PC-3 (cell line): ENCODE measurements around the gene SLC2A9. TPM values are rescaled to one million over a fixed set of nuclear protein-coding genes. Genes with fewer than 3 reads are reported as not detected.

Source experiments
- ATAC-seq: fragments of 200-7000 bp; cut with Tn5 transposase; 2 replicates; pipeline ENCODE4 v1.9.1; 2020; ENCODE audit warnings: mild to moderate bottlenecking, moderate library complexity
- BruUV-seq: library from RNA; stranded (reverse); fragments of 400-500 nt; replicated peaks from 2 replicates; lab custom pipeline; 2021; lab: Mats Ljungman, UMichigan
- CTCF ChIA-PET: fragments of 300-600 bp; sonication (Branson Sonifier 250); formaldehyde crosslinking; loops from one replicate; lab custom pipeline; 2022; ENCODE audit warnings: antibody characterized with exemption; lab: Charles Lee
- POLR2A ChIA-PET: fragments of 300-600 bp; sonication (Branson Sonifier 250); formaldehyde crosslinking; loops from one replicate; lab custom pipeline; 2022; ENCODE audit warnings: antibody characterized with exemption; ENCODE audit not compliant: unreplicated experiment; lab: Charles Lee
- DNase-seq: peaks from one replicate; pipeline ENCODE4 v3.0.0-alpha.2; 2015
- H2AFZ ChIP-seq: fragments of 300-600 bp; sonication (generic); 2 replicates; pipeline ENCODE4 v1.6.0; 2016; ENCODE audit warnings: antibody characterized with exemption, low read length
- H3F3A ChIP-seq: fragments of 300-600 bp; sonication (generic); one replicate; pipeline ENCODE4 v1.6.0; 2017; ENCODE audit warnings: antibody characterized with exemption, low read length, control low read depth, mild to moderate bottlenecking; ENCODE audit not compliant: unreplicated experiment
- H3K27ac ChIP-seq: fragments of 300-600 bp; sonication (generic); 2 replicates; pipeline ENCODE4 v1.5.1; 2016; ENCODE audit warnings: mild to moderate bottlenecking, low read length
- H3K27me3 ChIP-seq: fragments of 300-600 bp; sonication (generic); 2 replicates; pipeline ENCODE4 v1.6.1; 2016; ENCODE audit warnings: low read length, mixed read lengths
- H3K36me3 ChIP-seq: fragments of 300-600 bp; sonication (generic); 2 replicates; pipeline ENCODE4 v1.6.1; 2016; ENCODE audit warnings: low read depth, mixed run types, low read length, mixed read lengths
- H3K4me1 ChIP-seq: fragments of 300-600 bp; sonication (generic); 2 replicates; pipeline ENCODE4 v1.5.1; 2016; ENCODE audit warnings: low read length; ENCODE audit not compliant: insufficient read depth
- H3K4me2 ChIP-seq: fragments of 300-600 bp; sonication (generic); 2 replicates; pipeline ENCODE4 v1.6.0; 2016; ENCODE audit warnings: low read length
- H3K4me3 ChIP-seq: fragments of 300-600 bp; sonication (generic); 2 replicates; pipeline ENCODE4 v1.5.1; 2016; ENCODE audit warnings: mild to moderate bottlenecking, low read length, mixed read lengths
- H3K79me2 ChIP-seq: fragments of 300-600 bp; sonication (generic); 2 replicates; pipeline ENCODE4 v1.6.1; 2017; ENCODE audit warnings: low read length, mixed read lengths
- H3K9ac ChIP-seq: fragments of 300-600 bp; sonication (generic); 2 replicates; pipeline ENCODE4 v1.6.0; 2016; ENCODE audit warnings: mild to moderate bottlenecking, low read length
- H3K9me2 ChIP-seq: fragments of 300-600 bp; sonication (generic); replicated peaks from 2 replicates; pipeline ENCODE4 v1.6.1; 2016; ENCODE audit warnings: mixed run types, low read length, mixed read lengths
- H3K9me3 ChIP-seq: fragments of 300-600 bp; sonication (generic); 2 replicates; pipeline ENCODE4 v1.6.1; 2016; ENCODE audit warnings: low read length, mixed read lengths
- H4K20me1 ChIP-seq: fragments of 300-600 bp; sonication (generic); 2 replicates; pipeline ENCODE4 v1.6.1; 2016; ENCODE audit warnings: low read length, mixed read lengths
- EZH2 ChIP-seq: fragments of 300-600 bp; sonication (generic); IDR thresholded peaks from one replicate; pipeline ENCODE4 v1.6.1; 2017; ENCODE audit warnings: antibody characterized with exemption, mild to moderate bottlenecking, low read length; ENCODE audit not compliant: unreplicated experiment
- EZH2phosphoT487 ChIP-seq: fragments of 300-600 bp; sonication (generic); IDR thresholded peaks from 2 replicates; pipeline ENCODE4 v1.6.1; 2018; ENCODE audit warnings: mild to moderate bottlenecking, antibody characterized with exemption, low read length, borderline replicate concordance
- intact Hi-C: fragments of 100-400 bp; cut with micrococcal nuclease; formaldehyde crosslinking; loops from 2 replicates; pipeline ENCODE4 v1.9.0; 2023
- total RNA-seq: library from RNA; depleted of rRNA; stranded (reverse); fragments of >200 nt; gene quantifications from 2 replicates; pipeline ENCODE4 v1.2.3, GENCODE V29; 2014
- TF ChIP-seq, protein P1 (sequence below): fragments of 300-600 bp; sonication (generic); conservative IDR thresholded peaks from 2 replicates; pipeline ENCODE4 v1.5.1; 2017; ENCODE audit warnings: antibody characterized with exemption, low read depth, mild to moderate bottlenecking, low read length

Gene SLC2A9
- total RNA-seq, 1 experiment from 2014 or later = 0.11 TPM

DNA sequence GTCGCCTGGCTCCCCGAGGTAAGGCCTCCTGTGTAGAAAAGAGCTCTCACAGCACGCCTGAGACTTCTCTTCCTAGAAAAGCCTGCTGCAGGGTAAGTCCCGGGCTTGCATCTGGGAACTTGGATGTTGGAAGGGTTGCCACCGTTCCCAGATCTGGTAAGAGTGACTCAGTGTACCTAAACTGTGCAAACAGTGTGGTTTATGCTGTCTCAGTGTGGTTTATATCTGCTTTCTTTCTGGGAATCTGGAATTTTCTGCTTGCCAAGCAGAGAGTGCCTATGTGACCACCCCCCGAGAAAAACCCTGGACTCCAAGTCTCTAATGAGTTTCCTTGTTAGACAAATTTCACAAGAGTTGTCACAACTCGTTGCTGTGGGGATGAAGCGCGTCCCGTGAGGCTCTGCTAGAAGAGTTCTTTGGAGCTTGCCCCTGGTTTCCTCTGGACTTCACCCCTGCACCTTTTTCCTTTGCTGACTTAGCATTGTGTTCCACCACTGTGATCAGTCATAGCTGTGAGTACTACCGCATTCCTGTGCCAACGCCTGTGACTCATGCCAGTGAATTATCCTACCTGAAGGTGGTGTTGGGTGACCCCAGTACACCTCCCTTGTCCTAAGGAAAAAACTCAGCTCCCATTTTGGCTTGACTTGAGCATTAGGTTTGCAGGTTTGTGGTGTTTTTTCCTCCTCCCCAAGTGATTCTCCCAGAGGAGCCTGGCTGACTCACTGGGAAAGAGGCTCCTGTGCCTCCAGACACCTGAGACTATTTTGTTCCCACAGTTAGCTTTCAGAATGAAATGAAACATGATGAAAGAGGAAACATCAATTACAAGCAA, 14.5 kb downstream of the SLC2A9 start:
- Histone ChIP-seq H3K9me2 (no peaks in the 10 kb centered on the region), H3K4me1 (peaks cover 43% of the 10 kb centered on the region), H3K27me3 (no peaks in the 10 kb centered on the region), H3F3A (peaks cover 10% of the 10 kb centered on the region), H3K9ac (peak overlapping the region; percentile 87), H3K4me3 (peak overlapping the region; percentile 53), H3K27ac (peak overlapping the region; percentile 100), H3K79me2 (no peaks in the 10 kb centered on the region), H2AFZ (no peak overlapping the region), H3K4me2 (peak overlapping the region; percentile 88), H4K20me1 (no peaks in the 10 kb centered on the region), H3K9me3 (no peaks in the 10 kb centered on the region), H3K36me3 (no peaks in the 10 kb centered on the region)
- CTCF ChIA-PET = interaction anchor here (1.2 to 1.6 kb wide), 2 partner anchors 8 to 62 kb away, joined by 3 to 9 read pairs; no protein-coding TSS in a partner anchor
- no peak for TF ChIP-seq EZH2phosphoT487
- TF ChIP-seq, protein P1, sequence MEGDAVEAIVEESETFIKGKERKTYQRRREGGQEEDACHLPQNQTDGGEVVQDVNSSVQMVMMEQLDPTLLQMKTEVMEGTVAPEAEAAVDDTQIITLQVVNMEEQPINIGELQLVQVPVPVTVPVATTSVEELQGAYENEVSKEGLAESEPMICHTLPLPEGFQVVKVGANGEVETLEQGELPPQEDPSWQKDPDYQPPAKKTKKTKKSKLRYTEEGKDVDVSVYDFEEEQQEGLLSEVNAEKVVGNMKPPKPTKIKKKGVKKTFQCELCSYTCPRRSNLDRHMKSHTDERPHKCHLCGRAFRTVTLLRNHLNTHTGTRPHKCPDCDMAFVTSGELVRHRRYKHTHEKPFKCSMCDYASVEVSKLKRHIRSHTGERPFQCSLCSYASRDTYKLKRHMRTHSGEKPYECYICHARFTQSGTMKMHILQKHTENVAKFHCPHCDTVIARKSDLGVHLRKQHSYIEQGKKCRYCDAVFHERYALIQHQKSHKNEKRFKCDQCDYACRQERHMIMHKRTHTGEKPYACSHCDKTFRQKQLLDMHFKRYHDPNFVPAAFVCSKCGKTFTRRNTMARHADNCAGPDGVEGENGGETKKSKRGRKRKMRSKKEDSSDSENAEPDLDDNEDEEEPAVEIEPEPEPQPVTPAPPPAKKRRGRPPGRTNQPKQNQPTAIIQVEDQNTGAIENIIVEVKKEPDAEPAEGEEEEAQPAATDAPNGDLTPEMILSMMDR = no peak
- no peak for TF ChIP-seq EZH2
- DNase-seq = peak; percentile 96
- POLR2A ChIA-PET = interaction anchor here (0.7 to 0.8 kb wide), 2 partner anchors 103 to 110 kb away, joined by 4 read pairs; partner anchors contain the start of gene WDR1
- TSS peak; percentile 76 for BruUV-seq
- intact Hi-C loops = loop anchor here (2.0 to 5.0 kb wide), 2 partner anchors 65 to 110 kb away; partner anchors contain the start of gene WDR1
- ATAC-seq = peak; percentile 76

DNA sequence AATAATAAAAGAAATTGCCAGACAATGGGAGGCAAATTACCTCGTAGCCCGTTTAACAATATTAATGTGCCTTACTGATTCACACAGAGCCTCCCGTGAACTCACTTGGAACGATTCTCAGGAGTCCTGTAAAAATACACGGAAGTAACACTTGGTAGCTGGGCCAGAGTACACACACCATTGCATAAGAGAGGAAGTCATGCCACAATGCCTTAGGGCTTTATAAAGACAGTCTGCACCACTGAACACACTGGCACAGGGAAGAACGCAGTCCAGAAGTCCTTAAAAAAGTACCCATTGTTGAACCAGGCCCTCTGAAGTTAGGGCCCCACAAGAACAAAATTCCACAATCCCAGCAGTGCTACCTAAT, 15.1 kb downstream of the SLC2A9 start:
- DNase-seq = peak; percentile 89
- no peak overlapping the region for H2AFZ ChIP-seq
- TF ChIP-seq EZH2phosphoT487 (no peak), EZH2 (no peak)
- TF ChIP-seq, protein P1 = no peak
- H4K20me1 ChIP-seq = no peaks in the 10 kb centered on the region
- intact Hi-C loops = loop anchor here (2.0 to 5.0 kb wide), 2 partner anchors 64 to 111 kb away; partner anchors contain the start of gene WDR1
- H3K27ac ChIP-seq = peak overlapping the region; percentile 100
- H3K9ac ChIP-seq = peak overlapping the region; percentile 87
- peak overlapping the region; percentile 88 for H3K4me2 ChIP-seq
- H3K79me2 ChIP-seq = no peaks in the 10 kb centered on the region
- no peaks in the 10 kb centered on the region for H3K36me3 ChIP-seq
- no peaks in the 10 kb centered on the region for H3K9me3 ChIP-seq
- H3K4me3 ChIP-seq = peak overlapping the region; percentile 53
- H3K27me3 ChIP-seq = no peaks in the 10 kb centered on the region
- ChIA-PET CTCF (interaction anchor here (1.2 to 1.6 kb wide), 2 partner anchors 9 to 61 kb away, joined by 3 to 9 read pairs; no protein-coding TSS in a partner anchor), POLR2A (no interaction called here)
- peak; percentile 73 for ATAC-seq
- H3K4me1 ChIP-seq = peaks cover 43% of the 10 kb centered on the region
- H3K9me2 ChIP-seq = no peaks in the 10 kb centered on the region
- peaks cover 10% of the 10 kb centered on the region for H3F3A ChIP-seq
- no TSS peak for BruUV-seq
